WTC11 (cell line): ENCODE data around the gene ZNF483. TPM values are rescaled to one million over a fixed set of nuclear protein-coding genes. Genes with fewer than 3 reads are reported as not detected.

Experiments used
- ATAC-seq: fragments of 200-7000 bp; cut with Tn5 transposase; 2 replicates; pipeline ENCODE4 v1.10.0; 2021; ENCODE audit warnings: mild to moderate bottlenecking, moderate library complexity
- Bru-seq: library from RNA; stranded (reverse); fragments of 400-500 nt; gene quantifications from one replicate; lab custom pipeline; 2021; lab: Mats Ljungman, UMichigan
- CTCF ChIA-PET: fragments of 300-600 bp; sonication (Branson Sonifier 250); formaldehyde crosslinking; loops from one replicate; lab custom pipeline; 2021; ENCODE audit warnings: antibody characterized with exemption; lab: Charles Lee
- POLR2A ChIA-PET: fragments of 350-600 bp; sonication (Branson Sonifier 250); formaldehyde crosslinking; loops from one replicate; lab custom pipeline; 2021; ENCODE audit warnings: antibody characterized with exemption; lab: Charles Lee
- DNase-seq: peaks from one replicate; pipeline ENCODE4 v3.0.0; 2021; ENCODE audit warnings: low spot score
- H3K27ac Mint-ChIP-seq: 2 replicates; pipeline ENCODE4 v1.8.0; 2021; ENCODE audit warnings: mixed read lengths
- H3K27me3 Mint-ChIP-seq: 2 replicates; pipeline ENCODE4 v1.8.0; 2021; ENCODE audit warnings: low read depth, mild to moderate bottlenecking, moderate library complexity, mixed read lengths
- H3K36me3 Mint-ChIP-seq: 2 replicates; pipeline ENCODE4 v1.8.0; 2021; ENCODE audit warnings: mixed read lengths
- H3K4me1 Mint-ChIP-seq: 2 replicates; pipeline ENCODE4 v1.8.0; 2022; ENCODE audit warnings: mixed read lengths
- H3K4me3 Mint-ChIP-seq: 2 replicates; pipeline ENCODE4 v1.8.0; 2021; ENCODE audit warnings: mild to moderate bottlenecking, moderate library complexity, mixed read lengths
- H3K9me3 Mint-ChIP-seq: 2 replicates; pipeline ENCODE4 v1.8.0; 2021; ENCODE audit warnings: mixed read lengths
- CDX4 ChIP-seq: fragments of 250-450 bp; sonication (Bioruptor Pico); IDR thresholded peaks from 2 replicates; pipeline ENCODE4 v1.9.0; 2021; ENCODE audit warnings: moderate library complexity, mild to moderate bottlenecking, inconsistent platforms, borderline replicate concordance
- ELF4 ChIP-seq: sonication (generic); formaldehyde crosslinking; IDR thresholded peaks from 2 replicates; pipeline ENCODE4 v1.8.1; 2022; ENCODE audit warnings: low read depth, mild to moderate bottlenecking, moderate library complexity, missing genetic modification reagents
- FOXK1 ChIP-seq: sonication (generic); formaldehyde crosslinking; IDR thresholded peaks from 2 replicates; pipeline ENCODE4 v1.8.0; 2022; ENCODE audit warnings: mild to moderate bottlenecking, moderate library complexity, missing genetic modification reagents
- FOXP4 ChIP-seq: sonication (generic); formaldehyde crosslinking; IDR thresholded peaks from 2 replicates; pipeline ENCODE4 v1.8.0; 2022; ENCODE audit warnings: mild to moderate bottlenecking, missing genetic modification reagents
- GABPB1 ChIP-seq: sonication (generic); formaldehyde crosslinking; IDR thresholded peaks from 2 replicates; pipeline ENCODE4 v1.8.1; 2023; ENCODE audit warnings: mild to moderate bottlenecking, missing genetic modification reagents
- IRF1 ChIP-seq: sonication (generic); formaldehyde crosslinking; IDR thresholded peaks from 2 replicates; pipeline ENCODE4 v1.8.0; 2023; ENCODE audit warnings: missing genetic modification reagents
- MXD4 ChIP-seq: fragments of 250-450 bp; sonication (Bioruptor Pico); IDR thresholded peaks from 2 replicates; pipeline ENCODE4 v1.8.0; 2021; ENCODE audit warnings: mild to moderate bottlenecking, moderate library complexity, borderline replicate concordance
- NFATC4 ChIP-seq: fragments of 250-450 bp; sonication (Bioruptor Pico); IDR thresholded peaks from 2 replicates; pipeline ENCODE4 v1.9.0; 2021; ENCODE audit warnings: mild to moderate bottlenecking
- NR1H2 ChIP-seq: sonication (generic); formaldehyde crosslinking; IDR thresholded peaks from 2 replicates; pipeline ENCODE4 v1.9.0; 2021; ENCODE audit warnings: mild to moderate bottlenecking, moderate library complexity, missing genetic modification reagents
- PRDM15 ChIP-seq: sonication (generic); formaldehyde crosslinking; IDR thresholded peaks from 2 replicates; pipeline ENCODE4 v1.8.0; 2022; ENCODE audit warnings: missing genetic modification reagents
- PREB ChIP-seq: sonication (generic); formaldehyde crosslinking; IDR thresholded peaks from 2 replicates; pipeline ENCODE4 v1.8.1; 2022; ENCODE audit warnings: mild to moderate bottlenecking, missing genetic modification reagents, moderate library complexity, borderline replicate concordance
- SOX15 ChIP-seq: fragments of 250-450 bp; sonication (Bioruptor Pico); IDR thresholded peaks from 2 replicates; pipeline ENCODE4 v1.9.0; 2021; ENCODE audit warnings: mild to moderate bottlenecking
- STAT6 ChIP-seq: sonication (generic); formaldehyde crosslinking; conservative IDR thresholded peaks from 2 replicates; pipeline ENCODE4 v1.8.1; 2023; ENCODE audit warnings: mild to moderate bottlenecking, low read depth, missing genetic modification reagents, moderate library complexity
- ZBTB43 ChIP-seq: sonication (generic); formaldehyde crosslinking; IDR thresholded peaks from 2 replicates; pipeline ENCODE4 v1.8.1; 2023; ENCODE audit warnings: mild to moderate bottlenecking, missing genetic modification reagents
- ZSCAN18 ChIP-seq: fragments of 250-450 bp; sonication (Bioruptor Pico); IDR thresholded peaks from 2 replicates; pipeline ENCODE4 v2.1.2; 2022; ENCODE audit warnings: mild to moderate bottlenecking, moderate library complexity
- long read RNA-seq, 3 experiments: library from RNA in 1 of 3; library from capped mRNA in 1 of 3; library from polyadenylated mRNA in 1 of 3; unstranded in 2 of 3; stranded (forward) in 1 of 3; transcript quantifications; one replicate each; pipeline ENCODE4 v2.0.0, GENCODE V29; 2021
- total RNA-seq: library from RNA; stranded (reverse); gene quantifications from 3 replicates; pipeline ENCODE4 v1.2.3, GENCODE V29; 2021

The ZNF483 gene
- total RNA-seq (65.9 to 77.4 TPM (median 68.7 TPM) in 3 replicates), Bru-seq, nascent RNA (percentile 95 among the genes with signal in this experiment)
- long read RNA-seq, experiment 1, transcript ZNF483-201 (6 exons, 3,655 nt) = major isoform, 6 of 76 reads
- long read RNA-seq, experiment 1, partial matches to known transcripts = 0 of 76 reads
- long read RNA-seq, experiment 1, other reads (novel, unspliced or antisense) = 69 of 76 reads
- long read RNA-seq, experiment 2, partial matches to known transcripts = 0 of 42 reads
- long read RNA-seq, experiment 2, other reads (novel, unspliced or antisense) = 40 of 42 reads
- long read RNA-seq, experiment 3, transcript ZNF483-204 (2 exons, 800 nt) = major isoform, 5 of 7 reads
- long read RNA-seq, experiment 3, partial matches to known transcripts = 0 of 7 reads
- long read RNA-seq, experiment 3, other reads (novel, unspliced or antisense) = 2 of 7 reads

- H3K9me3 Mint-ChIP-seq = no peaks in the 10 kb centered on the region
- peak within 1 kb of the TSS; percentile 84 for H3K4me3 Mint-ChIP-seq
- peak within 1 kb of the TSS; percentile 31; the same call in 1 of the 2 replicates for H3K27ac Mint-ChIP-seq
- H3K27me3 Mint-ChIP-seq = peaks cover 6% of the 10 kb centered on the region; the same call in 1 of the 2 replicates
- H3K4me1 Mint-ChIP-seq = peaks cover 66% of the 10 kb centered on the region
- peaks cover 9% of the 10 kb centered on the region for H3K36me3 Mint-ChIP-seq
- ATAC-seq (peak; percentile 77), DNase-seq (peak; percentile 92)
- POLR2A ChIA-PET = interaction anchor here (1.0 to 1.1 kb wide), 4 partner anchors 9 to 42 kb away, joined by 3 to 4 read pairs (median 3); no protein-coding TSS in a partner anchor
- CTCF ChIA-PET = interaction anchor here (0.6 kb wide), 1 partner anchor 15 kb away, joined by 3 read pairs; no protein-coding TSS in a partner anchor
- no peak for TF ChIP-seq GABPB1 (CRISPR knock-in tag)
- 0 out of 2 replicates have a peak, but pooled peaks have one; percentile 13 for TF ChIP-seq FOXK1 (CRISPR knock-in tag)
- TF ChIP-seq STAT6 = no peak
- TF ChIP-seq NFATC4 (CRISPR knock-in tag) = no peak
- no peak; the same call in none of the 2 replicates for TF ChIP-seq FOXP4
- TF ChIP-seq PREB (CRISPR knock-in tag) = no peak
- TF ChIP-seq NR1H2 (CRISPR knock-in tag) = no peak
- no peak for TF ChIP-seq SOX15 (CRISPR knock-in tag)
- TF ChIP-seq IRF1 (CRISPR knock-in tag) = 0 out of 2 replicates have a peak, but pooled peaks have one; percentile 13
- TF ChIP-seq MXD4 = no peak
- TF ChIP-seq PRDM15 (CRISPR knock-in tag) = no peak
- no peak for TF ChIP-seq CDX4
- TF ChIP-seq ELF4 (CRISPR knock-in tag) = 0 out of 2 replicates have a peak, but pooled peaks have one; percentile 68
- TF ChIP-seq ZSCAN18 (CRISPR knock-in tag) = no peak
- TF ChIP-seq ZBTB43 (CRISPR knock-in tag) = 0 out of 2 replicates have a peak, but pooled peaks have one; percentile 44
Measured at GRCh38 chr9:111525056-111525977, at the start of gene ZNF483. Gene ZNF483 (plus strand): TSS chr9:111525179. CDS start chr9:111527396, 2,217 bp downstream.
